Neural progenitor cell (in vitro differentiated cells): Measurements from ENCODE around the gene JMJD8. TPM values are rescaled to one million over a fixed set of nuclear protein-coding genes. Genes with fewer than 3 reads are reported as not detected.

Experiments used
- DNase-seq: peaks from one replicate; pipeline ENCODE4 v3.0.0-alpha.2; 2016; ENCODE audit warnings: low spot score
- H2AFZ ChIP-seq: fragments of 200-600 bp; sonication (generic); replicated peaks from 2 replicates; pipeline ENCODE4 v1.6.1; 2016; ENCODE audit warnings: antibody characterized with exemption
- H3F3A ChIP-seq: fragments of 200-600 bp; sonication (generic); 2 replicates; pipeline ENCODE4 v1.6.1; 2016; ENCODE audit warnings: antibody characterized with exemption, low read depth
- H3K27ac ChIP-seq: fragments of 200-600 bp; sonication (generic); 2 replicates; pipeline ENCODE4 v1.5.1; 2016; ENCODE audit warnings: mild to moderate bottlenecking
- H3K27me3 ChIP-seq: fragments of 200-600 bp; sonication (generic); 2 replicates; pipeline ENCODE4 v1.6.1; 2016; ENCODE audit warnings: mild to moderate bottlenecking, moderate library complexity
- H3K36me3 ChIP-seq: fragments of 200-600 bp; sonication (generic); 2 replicates; pipeline ENCODE4 v1.5.1; 2016
- H3K4me1 ChIP-seq: fragments of 200-600 bp; sonication (generic); 2 replicates; pipeline ENCODE4 v1.6.1; 2016; ENCODE audit warnings: mixed run types
- H3K4me2 ChIP-seq: fragments of 200-600 bp; sonication (generic); 2 replicates; pipeline ENCODE4 v1.6.1; 2016
- H3K4me3 ChIP-seq: fragments of 200-600 bp; sonication (generic); 2 replicates; pipeline ENCODE4 v1.5.1; 2016
- H3K79me2 ChIP-seq: fragments of 200-600 bp; sonication (generic); 2 replicates; pipeline ENCODE4 v1.6.1; 2016; ENCODE audit warnings: low read depth
- H3K9ac ChIP-seq: fragments of 200-600 bp; sonication (generic); 2 replicates; pipeline ENCODE4 v1.6.1; 2016
- H3K9me3 ChIP-seq: fragments of 200-600 bp; sonication (generic); 2 replicates; pipeline ENCODE4 v1.5.1; 2016; ENCODE audit warnings: low read depth
- H4K20me1 ChIP-seq: fragments of 200-600 bp; sonication (generic); 2 replicates; pipeline ENCODE4 v1.6.1; 2016; ENCODE audit warnings: low read depth
- H3K27ac Mint-ChIP-seq: 3 replicates; pipeline ENCODE4 v1.8.0; 2021; ENCODE audit warnings: mixed read lengths
- H3K27me3 Mint-ChIP-seq: 2 replicates; pipeline ENCODE4 v1.8.0; 2022; ENCODE audit warnings: low read depth, mild to moderate bottlenecking, inconsistent platforms, moderate library complexity, mixed read lengths; ENCODE audit not compliant: insufficient read depth
- H3K36me3 Mint-ChIP-seq: 3 replicates; pipeline ENCODE4 v1.8.0; 2021; ENCODE audit warnings: mixed read lengths
- H3K4me1 Mint-ChIP-seq: 3 replicates; pipeline ENCODE4 v1.8.0; 2021; ENCODE audit warnings: mixed read lengths
- H3K4me3 Mint-ChIP-seq: 3 replicates; pipeline ENCODE4 v1.8.0; 2021; ENCODE audit warnings: mild to moderate bottlenecking, moderate library complexity, mixed read lengths
- H3K9me3 Mint-ChIP-seq: 3 replicates; pipeline ENCODE4 v1.8.0; 2020; ENCODE audit warnings: mixed read lengths
- EZH2 ChIP-seq: fragments of 200-600 bp; sonication (generic); IDR thresholded peaks from 2 replicates; pipeline ENCODE4 v1.6.1; 2017; ENCODE audit warnings: antibody characterized with exemption, mild to moderate bottlenecking, moderate library complexity
- EZH2phosphoT487 ChIP-seq: fragments of 200-600 bp; sonication (generic); IDR thresholded peaks from 2 replicates; pipeline ENCODE4 v1.6.1; 2017; ENCODE audit warnings: antibody characterized with exemption
- total RNA-seq: library from RNA; depleted of rRNA; stranded (reverse); fragments of >200 nt; gene quantifications from 2 replicates; pipeline ENCODE4 v1.2.3, GENCODE V29; 2015; ENCODE audit warnings: low replicate concordance
- TF ChIP-seq, protein P1 (sequence below): fragments of 200-600 bp; sonication (generic); IDR thresholded peaks from 2 replicates; pipeline ENCODE4 v1.5.1; 2017; ENCODE audit warnings: antibody characterized with exemption, mild to moderate bottlenecking

JMJD8 gene
- total RNA-seq, 1 donor from 2014 or later, result 32.1 TPM

DNA sequence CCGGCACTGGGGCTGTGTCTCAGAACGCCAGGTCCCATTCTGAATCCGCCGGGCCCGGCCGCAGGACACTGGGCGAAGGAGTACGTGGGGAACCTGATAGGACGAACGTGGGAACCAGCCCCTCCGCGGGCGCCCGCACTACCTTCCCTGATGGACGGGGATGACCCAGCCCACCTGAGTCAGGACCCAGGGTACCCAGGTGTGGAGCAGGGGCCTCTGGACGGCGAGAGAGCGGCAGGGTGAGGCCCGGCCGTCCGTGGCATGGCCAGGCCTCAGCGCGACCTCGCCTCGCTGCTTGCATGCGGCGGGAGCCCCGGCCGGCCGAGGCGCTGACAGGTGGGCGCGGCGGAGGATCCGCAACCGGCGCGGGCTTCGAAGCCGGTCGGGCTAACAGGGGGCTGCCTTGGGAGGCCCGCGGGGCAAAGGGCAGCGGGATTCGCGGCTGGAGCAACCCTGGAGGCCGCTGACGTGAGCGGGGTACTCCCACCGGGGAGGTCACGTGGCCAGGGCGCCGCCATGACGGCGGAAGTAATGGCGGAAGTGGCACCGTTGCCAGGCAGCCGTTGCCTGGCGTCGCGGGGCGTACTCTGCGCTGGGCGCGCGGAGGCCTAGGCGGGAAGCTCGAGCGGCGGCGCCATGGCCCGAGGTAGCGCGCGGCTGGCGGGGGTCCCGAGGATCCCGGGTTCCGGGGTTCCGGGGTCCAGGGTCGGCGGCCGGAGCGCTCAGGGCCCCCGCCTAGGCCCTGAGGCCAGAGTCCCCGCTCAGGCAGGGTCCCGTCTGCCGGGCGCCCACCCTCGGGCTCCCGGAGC is 35.1 kb downstream of the JMJD8 start, which contains the start of gene WDR90:
Gene WDR90, plus strand, starts transcription at position 585 of the 809 bp plus-strand sequence. Its CDS starts 52 bp downstream, at position 637.
- peak within 1 kb of the TSS; percentile 84 for H3K4me3 Mint-ChIP-seq
- Histone ChIP-seq H3K4me3 (peak within 1 kb of the TSS; percentile 81), H3K27me3 (peaks cover 4% of the 10 kb centered on the region), H3K27ac (no peak within 1 kb of the TSS), H3K4me1 (peaks cover 5% of the 10 kb centered on the region), H3K9ac (peak within 1 kb of the TSS; percentile 48), H3K4me2 (peak within 1 kb of the TSS; percentile 92), H3K36me3 (no peaks in the 10 kb centered on the region), H4K20me1 (peaks cover 8% of the 10 kb centered on the region), H3F3A (peaks cover 9% of the 10 kb centered on the region), H3K79me2 (no peaks in the 10 kb centered on the region), H2AFZ (peak within 1 kb of the TSS; percentile 16), H3K9me3 (no peaks in the 10 kb centered on the region)
- no peak within 1 kb of the TSS for H3K27ac Mint-ChIP-seq
- DNase-seq, result peak; percentile 96
- TF ChIP-seq EZH2 (no peak), EZH2phosphoT487 (no peak)
- TF ChIP-seq, protein P1, sequence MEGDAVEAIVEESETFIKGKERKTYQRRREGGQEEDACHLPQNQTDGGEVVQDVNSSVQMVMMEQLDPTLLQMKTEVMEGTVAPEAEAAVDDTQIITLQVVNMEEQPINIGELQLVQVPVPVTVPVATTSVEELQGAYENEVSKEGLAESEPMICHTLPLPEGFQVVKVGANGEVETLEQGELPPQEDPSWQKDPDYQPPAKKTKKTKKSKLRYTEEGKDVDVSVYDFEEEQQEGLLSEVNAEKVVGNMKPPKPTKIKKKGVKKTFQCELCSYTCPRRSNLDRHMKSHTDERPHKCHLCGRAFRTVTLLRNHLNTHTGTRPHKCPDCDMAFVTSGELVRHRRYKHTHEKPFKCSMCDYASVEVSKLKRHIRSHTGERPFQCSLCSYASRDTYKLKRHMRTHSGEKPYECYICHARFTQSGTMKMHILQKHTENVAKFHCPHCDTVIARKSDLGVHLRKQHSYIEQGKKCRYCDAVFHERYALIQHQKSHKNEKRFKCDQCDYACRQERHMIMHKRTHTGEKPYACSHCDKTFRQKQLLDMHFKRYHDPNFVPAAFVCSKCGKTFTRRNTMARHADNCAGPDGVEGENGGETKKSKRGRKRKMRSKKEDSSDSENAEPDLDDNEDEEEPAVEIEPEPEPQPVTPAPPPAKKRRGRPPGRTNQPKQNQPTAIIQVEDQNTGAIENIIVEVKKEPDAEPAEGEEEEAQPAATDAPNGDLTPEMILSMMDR, result no peak
- no peaks in the 10 kb centered on the region for H3K36me3 Mint-ChIP-seq
- no peaks in the 10 kb centered on the region for H3K9me3 Mint-ChIP-seq
- no peaks in the 10 kb centered on the region for H3K27me3 Mint-ChIP-seq
- peaks cover 6% of the 10 kb centered on the region for H3K4me1 Mint-ChIP-seq

DNA sequence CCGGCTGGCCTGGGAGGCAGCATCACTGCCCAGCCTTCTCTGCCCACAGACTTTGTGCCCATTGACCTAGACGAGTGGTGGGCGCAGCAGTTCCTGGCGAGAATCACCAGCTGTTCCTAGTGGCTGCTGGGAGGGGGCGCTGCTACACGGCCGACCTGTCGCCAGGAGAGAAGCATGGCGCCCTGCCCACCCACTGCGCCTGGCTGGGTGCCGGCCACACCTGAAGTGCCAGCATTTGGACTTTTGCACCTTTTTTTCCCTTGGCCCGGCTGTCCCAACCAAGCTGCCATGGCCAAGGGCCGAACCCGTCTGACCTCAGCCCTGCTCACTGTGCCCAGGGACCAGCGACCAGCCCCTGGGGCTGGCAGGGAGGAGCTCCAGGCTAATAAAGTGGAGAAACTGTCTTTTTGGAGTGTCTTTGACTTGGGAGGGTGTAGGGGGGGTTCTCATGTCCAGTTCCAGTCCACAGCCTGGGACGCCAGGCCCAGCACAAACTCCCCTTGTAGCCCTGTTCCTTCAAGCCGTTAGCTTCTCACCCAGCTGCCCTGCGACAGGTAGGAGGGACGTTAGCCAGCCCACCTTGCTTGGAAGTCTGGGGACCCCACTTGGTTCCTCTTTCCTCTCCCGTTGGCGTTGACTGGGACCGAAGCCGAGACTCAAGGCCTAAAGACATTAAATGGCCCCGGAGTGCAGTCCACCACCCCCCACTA is 35.9 kb downstream of the JMJD8 start:
- Mint-ChIP-seq H3K9me3 (no peaks in the 10 kb centered on the region), H3K36me3 (no peaks in the 10 kb centered on the region), H3K27ac (no peak overlapping the region), H3K4me3 (peak overlapping the region; percentile 84), H3K4me1 (peaks cover 6% of the 10 kb centered on the region), H3K27me3 (no peaks in the 10 kb centered on the region)
- Histone ChIP-seq H3K36me3 (no peaks in the 10 kb centered on the region), H3K4me1 (peaks cover 5% of the 10 kb centered on the region), H3K79me2 (no peaks in the 10 kb centered on the region), H3K4me2 (peak overlapping the region; percentile 92), H3K9ac (peak overlapping the region; percentile 38), H3F3A (peaks cover 9% of the 10 kb centered on the region), H3K27ac (no peak overlapping the region), H4K20me1 (peaks cover 9% of the 10 kb centered on the region), H3K4me3 (peak overlapping the region; percentile 81), H3K9me3 (no peaks in the 10 kb centered on the region), H3K27me3 (peaks cover 11% of the 10 kb centered on the region), H2AFZ (no peak overlapping the region)
- TF ChIP-seq, protein P1, result peak; percentile 61
- TF ChIP-seq EZH2phosphoT487 (no peak), EZH2 (no peak)
- DNase-seq, result peak; percentile 62

DNA sequence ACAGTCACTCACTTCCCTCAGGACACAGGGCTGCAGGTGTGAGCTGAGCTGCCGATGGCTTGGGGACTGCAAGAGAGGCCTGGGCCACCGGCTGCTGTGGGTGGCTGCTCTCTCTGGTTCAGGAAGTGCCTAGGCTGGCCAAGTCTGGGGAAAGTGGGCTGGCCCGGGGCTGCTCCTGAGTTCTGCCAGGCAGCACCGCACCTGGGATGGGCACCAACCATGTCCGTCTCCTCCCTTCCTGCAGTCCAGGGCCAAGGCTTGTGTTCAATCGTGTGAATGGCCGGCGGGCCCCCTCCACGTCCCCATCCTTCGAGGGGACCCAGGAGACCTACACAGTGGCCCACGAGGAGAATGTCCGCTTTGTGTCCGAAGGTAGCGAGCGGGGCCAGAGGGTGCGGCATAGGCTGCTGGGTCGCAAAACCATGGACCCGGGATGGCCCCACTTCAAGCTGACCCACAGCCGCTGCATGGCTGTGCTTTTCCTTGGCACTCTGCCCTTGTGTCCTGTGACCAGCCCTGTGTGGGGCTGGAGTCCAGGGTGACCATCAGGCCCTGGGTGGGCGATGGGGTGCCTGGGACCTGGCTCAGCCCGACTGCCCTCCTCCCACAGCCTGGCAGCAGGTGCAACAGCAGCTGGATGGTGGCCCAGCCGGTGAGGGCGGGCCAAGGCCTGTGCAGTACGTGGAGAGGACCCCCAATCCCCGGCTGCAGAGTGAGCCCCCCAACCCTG is 36.8 kb downstream of the JMJD8 start:
- Histone ChIP-seq H3K27ac (no peak overlapping the region), H3K9ac (no peak overlapping the region), H3K27me3 (peaks cover 20% of the 10 kb centered on the region), H2AFZ (no peak overlapping the region), H3K4me1 (peaks cover 5% of the 10 kb centered on the region), H3K9me3 (no peaks in the 10 kb centered on the region), H3F3A (peaks cover 14% of the 10 kb centered on the region), H3K79me2 (no peaks in the 10 kb centered on the region), H3K36me3 (no peaks in the 10 kb centered on the region), H4K20me1 (peaks cover 16% of the 10 kb centered on the region), H3K4me3 (no peak overlapping the region), H3K4me2 (no peak overlapping the region)
- peaks cover 9% of the 10 kb centered on the region for H3K4me1 Mint-ChIP-seq
- no peaks in the 10 kb centered on the region for H3K27me3 Mint-ChIP-seq
- no peak for DNase-seq
- no peaks in the 10 kb centered on the region for H3K36me3 Mint-ChIP-seq
- no peak overlapping the region for H3K27ac Mint-ChIP-seq
- no peaks in the 10 kb centered on the region for H3K9me3 Mint-ChIP-seq
- peak overlapping the region; percentile 46 for H3K4me3 Mint-ChIP-seq
- no peak for TF ChIP-seq EZH2phosphoT487
- TF ChIP-seq, protein P1, result no peak
- TF ChIP-seq EZH2, result no peak
